SK-N-MC (cell line): ENCODE results near the gene ARFGEF2.

Source experiments
- EZH2 ChIP-seq: fragments of 200-600 bp; sonication (generic); IDR thresholded peaks from one replicate; pipeline ENCODE4 v1.6.1; 2017; ENCODE audit warnings: antibody characterized with exemption
- FOXP2 ChIP-seq: optimal IDR thresholded peaks from 2 replicates; pipeline ENCODE3; 2011; ENCODE audit warnings: mild to moderate bottlenecking, moderate library complexity; ENCODE audit not compliant: insufficient read depth; ENCODE audit errors: extremely low read length, control extremely low read depth
- POLR2AphosphoS5 ChIP-seq: IDR thresholded peaks from 2 replicates; pipeline ENCODE4 v1.6.1; 2012; ENCODE audit warnings: mild to moderate bottlenecking, low read depth, low read length, borderline replicate concordance

DNA sequence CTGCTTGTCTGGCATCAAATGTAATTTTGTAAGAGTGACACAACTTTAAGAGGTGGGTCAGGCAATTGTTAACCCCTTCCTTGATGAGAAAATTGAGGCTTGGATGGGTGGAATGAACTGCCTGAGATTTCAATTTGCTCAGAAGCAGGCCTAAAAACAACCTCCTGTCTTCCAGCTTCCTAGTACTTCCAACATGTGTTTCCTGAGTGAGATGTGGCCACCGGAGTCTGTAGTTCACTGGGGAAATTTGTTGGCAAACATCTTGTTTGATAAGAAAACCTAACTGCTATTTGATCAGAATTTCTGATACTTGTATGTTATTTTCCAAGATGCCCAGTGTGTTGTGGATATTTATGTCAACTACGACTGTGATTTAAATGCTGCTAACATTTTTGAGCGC, 51.3 kb downstream of the ARFGEF2 start:
- TF ChIP-seq POLR2AphosphoS5 (no peak), EZH2 (no peak), FOXP2 (no peak)
